ENCODE results near the gene SHC4. TPM values are rescaled to one million over a fixed set of nuclear protein-coding genes. Genes with fewer than 3 reads are reported as not detected.

Gene SHC4
- total and polyA plus RNA-seq, 9 of the 15 experiments (the other 6 are each of a cell fraction or from before 2014, with no cell fraction given), result 0.43 to 1.2 (median 0.67) TPM

DNA sequence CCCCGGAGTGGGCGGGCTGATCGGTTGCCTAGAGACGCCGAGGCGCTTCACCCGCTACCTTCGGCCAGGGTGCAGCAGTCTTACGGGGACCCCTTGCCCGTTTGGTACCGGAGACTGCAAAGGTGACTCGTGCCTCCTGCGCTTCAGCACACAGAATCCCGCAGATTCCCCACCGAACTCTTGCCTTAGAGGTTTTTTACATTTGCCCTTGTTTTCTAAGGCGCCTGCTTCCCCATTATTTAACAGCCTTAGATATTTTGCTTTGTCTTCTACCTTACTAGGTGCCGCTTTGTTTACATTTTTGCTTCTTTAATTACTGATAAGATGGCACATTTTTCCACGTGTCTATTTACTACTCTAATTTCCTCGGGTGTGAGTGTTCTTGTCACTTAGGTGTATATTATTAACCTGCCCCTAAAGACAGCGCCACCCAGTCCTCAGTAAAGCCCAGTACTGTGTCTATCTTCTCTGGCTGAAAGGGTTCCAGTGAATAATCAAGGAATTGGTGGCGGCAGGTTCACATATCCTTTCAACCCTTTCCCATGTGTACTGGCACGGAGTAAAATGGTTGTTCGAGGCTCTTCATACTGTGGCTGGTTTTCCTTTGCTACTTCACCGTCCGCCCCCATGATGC lies 152.3 kb downstream of the SHC4 start (continued):
- TF ChIP-seq MTA3 (IDR thresholded peaks at IDR 0.05; ENCODE audit: borderline replicate concordance) (0 out of 2 replicates have a peak, but pooled peaks have one; percentile 11), PTTG1 (tag; IDR thresholded peaks at IDR 0.05; ENCODE audit: low read depth) (no peak), DIDO1 (tag; IDR thresholded peaks at IDR 0.05; ENCODE audit: low read depth) (no peak), NRF1 (conservative IDR thresholded peaks at IDR 0.05 in 1 of 2, IDR thresholded peaks at IDR 0.05 in 1 of 2) (0 out of 4 replicates have a peak, but pooled peaks of 1 of the 2 experiments have one; percentile 13), SP2 (IDR thresholded peaks at IDR 0.05; ENCODE audit: extremely low read depth, low read depth, low read length, poor library complexity, severe bottlenecking) (peak; percentile 37), MXI1 (IDR thresholded peaks at IDR 0.05; ENCODE audit: low read depth, low read length) (peak; percentile 90), HNRNPLL (IDR thresholded peaks at IDR 0.05; ENCODE audit: low read depth, low read length, poor library complexity, severe bottlenecking) (peak; percentile 52), EGR1 (conservative IDR thresholded peaks at IDR 0.05) (0 out of 2 replicates have a peak, but pooled peaks have one; percentile 31)
- TF ChIP-seq, protein P1, sequence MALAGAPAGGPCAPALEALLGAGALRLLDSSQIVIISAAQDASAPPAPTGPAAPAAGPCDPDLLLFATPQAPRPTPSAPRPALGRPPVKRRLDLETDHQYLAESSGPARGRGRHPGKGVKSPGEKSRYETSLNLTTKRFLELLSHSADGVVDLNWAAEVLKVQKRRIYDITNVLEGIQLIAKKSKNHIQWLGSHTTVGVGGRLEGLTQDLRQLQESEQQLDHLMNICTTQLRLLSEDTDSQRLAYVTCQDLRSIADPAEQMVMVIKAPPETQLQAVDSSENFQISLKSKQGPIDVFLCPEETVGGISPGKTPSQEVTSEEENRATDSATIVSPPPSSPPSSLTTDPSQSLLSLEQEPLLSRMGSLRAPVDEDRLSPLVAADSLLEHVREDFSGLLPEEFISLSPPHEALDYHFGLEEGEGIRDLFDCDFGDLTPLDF (CRISPR knock-in tag; IDR thresholded peaks at IDR 0.05), result 0 out of 2 replicates have a peak, but pooled peaks have one; percentile 11

Data from K562 (cell line).